NCI-H526 treated with DMSO at 0.1 percent for 48 hours (cell line): ENCODE data around the gene NOTCH1.

Experiments
- DNase-seq: peaks from one replicate; lab custom pipeline; 2025; lab: John Stamatoyannopoulos, UW

NOTCH1 gene

GRCh38 chr9:136465500-136466154, 80.2 kb downstream of the NOTCH1 start:
- DNase-seq = no peak

- no peak for DNase-seq
Observed at GRCh38 chr9:136464241-136464640, 81.6 kb downstream of the NOTCH1 start.

GRCh38 chr9:136463578-136463977, 82.3 kb downstream of the NOTCH1 start:
- no peak for DNase-seq

GRCh38 chr9:136462664-136463063, 83.2 kb downstream of the NOTCH1 start:
- DNase-seq = no peak

GRCh38 chr9:136460772-136461325, 85.0 kb downstream of the NOTCH1 start:
- DNase-seq = no peak

GRCh38 chr9:136459425-136459824, 86.4 kb downstream of the NOTCH1 start:
- DNase-seq = no peak

- no peak for DNase-seq
Observed at GRCh38 chr9:136457326-136457725, 88.5 kb downstream of the NOTCH1 start.

GRCh38 chr9:136456258-136456657, 89.6 kb downstream of the NOTCH1 start:
- no peak for DNase-seq

- no peak for DNase-seq
Observed at GRCh38 chr9:136455043-136456002, 90.5 kb downstream of the NOTCH1 start.

GRCh38 chr9:136454026-136454796, 91.6 kb downstream of the NOTCH1 start:
- no peak for DNase-seq

- DNase-seq = no peak
Observed at GRCh38 chr9:136453326-136453725, 92.5 kb downstream of the NOTCH1 start.

GRCh38 chr9:136451221-136451877, 94.5 kb downstream of the NOTCH1 start:
- peak; percentile 64 for DNase-seq

- DNase-seq = no peak
Observed at GRCh38 chr9:136448655-136449054, 97.2 kb downstream of the NOTCH1 start.

GRCh38 chr9:136447173-136447778, 98.6 kb downstream of the NOTCH1 start:
- no peak for DNase-seq

- no peak for DNase-seq
Observed at GRCh38 chr9:136445799-136446198, 100.0 kb downstream of the NOTCH1 start.
